NOMO-1 treated with DMSO at 0.1 percent for 48 hours (cell line): ENCODE results near the gene GP5.

Experiments used
- DNase-seq: peaks from one replicate; lab custom pipeline; 2025; ENCODE audit not compliant: unreplicated experiment; lab: John Stamatoyannopoulos, UW

GP5 gene, protein sequence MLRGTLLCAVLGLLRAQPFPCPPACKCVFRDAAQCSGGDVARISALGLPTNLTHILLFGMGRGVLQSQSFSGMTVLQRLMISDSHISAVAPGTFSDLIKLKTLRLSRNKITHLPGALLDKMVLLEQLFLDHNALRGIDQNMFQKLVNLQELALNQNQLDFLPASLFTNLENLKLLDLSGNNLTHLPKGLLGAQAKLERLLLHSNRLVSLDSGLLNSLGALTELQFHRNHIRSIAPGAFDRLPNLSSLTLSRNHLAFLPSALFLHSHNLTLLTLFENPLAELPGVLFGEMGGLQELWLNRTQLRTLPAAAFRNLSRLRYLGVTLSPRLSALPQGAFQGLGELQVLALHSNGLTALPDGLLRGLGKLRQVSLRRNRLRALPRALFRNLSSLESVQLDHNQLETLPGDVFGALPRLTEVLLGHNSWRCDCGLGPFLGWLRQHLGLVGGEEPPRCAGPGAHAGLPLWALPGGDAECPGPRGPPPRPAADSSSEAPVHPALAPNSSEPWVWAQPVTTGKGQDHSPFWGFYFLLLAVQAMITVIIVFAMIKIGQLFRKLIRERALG

DNA sequence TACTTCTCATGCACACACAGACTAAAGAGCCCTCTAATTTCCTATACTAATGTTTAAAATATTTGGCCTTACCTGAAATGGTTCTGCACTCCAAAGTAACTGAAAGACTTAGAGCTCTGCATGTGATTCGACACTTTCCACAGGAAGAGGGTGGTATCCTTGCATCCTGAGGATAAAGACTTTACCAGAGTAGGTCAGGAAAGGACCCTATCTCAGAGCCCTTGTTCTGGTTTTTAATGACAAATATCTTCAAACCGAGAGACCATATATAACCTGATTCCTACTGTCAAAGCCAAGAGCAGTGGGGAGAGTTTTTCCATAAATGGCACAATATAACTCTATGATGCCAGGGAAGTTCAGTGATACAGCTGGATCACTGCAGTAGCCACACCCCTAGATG, at the start of gene GP5:
Gene GP5, minus strand, starts transcription at position 101 of the 400 bp plus-strand sequence. CDS start 984 bp downstream, outside the sequence.
- DNase-seq = no peak

DNA sequence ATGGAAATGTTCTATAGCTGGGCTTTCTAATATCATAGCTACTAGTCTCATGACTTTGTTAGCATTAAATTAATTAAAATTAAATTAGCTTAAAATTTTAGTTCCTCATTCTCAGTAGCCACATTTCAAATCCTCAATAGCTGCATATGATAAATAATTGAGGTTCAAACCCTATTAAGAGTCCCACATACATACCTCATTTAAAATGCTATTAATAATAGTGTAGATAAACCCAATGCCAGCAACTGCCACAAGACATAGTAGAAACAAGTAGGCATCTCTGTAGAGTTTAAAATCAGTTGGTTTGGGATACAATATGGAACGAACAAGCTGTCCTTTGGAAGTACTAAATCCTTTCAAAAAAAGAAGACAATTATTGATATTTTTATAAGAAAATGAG, 48.6 kb upstream of the GP5 start:
- no peak for DNase-seq

DNA sequence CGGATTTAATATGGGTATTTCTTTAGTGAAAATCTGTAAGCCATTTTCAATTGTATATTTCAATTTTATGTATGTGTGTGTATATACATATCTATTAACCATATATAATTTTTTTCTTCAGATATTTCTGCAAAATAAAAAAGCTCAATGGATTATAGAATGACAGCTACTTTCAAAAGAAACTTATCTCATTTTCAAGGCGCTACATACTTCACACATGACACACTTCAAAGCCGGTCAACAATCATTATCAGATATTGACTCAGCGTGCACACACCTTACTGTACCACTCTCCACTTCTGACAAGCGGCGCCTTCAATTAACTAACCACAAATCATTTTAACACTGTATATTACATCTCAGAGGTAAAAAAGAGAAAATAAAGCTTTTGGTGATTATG, 48.1 kb upstream of the GP5 start:
- no peak for DNase-seq

DNA sequence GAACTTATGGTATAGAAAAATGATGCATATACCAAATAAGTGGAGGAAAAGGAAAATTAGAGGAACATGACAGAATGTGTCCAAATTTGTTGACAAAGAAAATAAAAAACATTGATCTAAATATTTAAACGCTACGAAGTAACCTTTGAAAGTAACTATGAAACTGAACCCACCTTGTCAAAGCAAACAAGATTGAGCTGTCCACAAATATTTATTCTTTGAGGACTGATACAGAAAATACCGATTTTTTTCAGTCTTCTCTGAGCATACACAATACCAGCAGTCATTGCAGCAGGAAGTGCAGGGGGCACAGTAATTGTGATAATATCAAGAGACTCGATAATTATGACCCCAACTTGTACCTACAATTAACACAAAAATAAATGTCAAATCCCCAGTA, 47.7 kb upstream of the GP5 start:
- DNase-seq = no peak

DNA sequence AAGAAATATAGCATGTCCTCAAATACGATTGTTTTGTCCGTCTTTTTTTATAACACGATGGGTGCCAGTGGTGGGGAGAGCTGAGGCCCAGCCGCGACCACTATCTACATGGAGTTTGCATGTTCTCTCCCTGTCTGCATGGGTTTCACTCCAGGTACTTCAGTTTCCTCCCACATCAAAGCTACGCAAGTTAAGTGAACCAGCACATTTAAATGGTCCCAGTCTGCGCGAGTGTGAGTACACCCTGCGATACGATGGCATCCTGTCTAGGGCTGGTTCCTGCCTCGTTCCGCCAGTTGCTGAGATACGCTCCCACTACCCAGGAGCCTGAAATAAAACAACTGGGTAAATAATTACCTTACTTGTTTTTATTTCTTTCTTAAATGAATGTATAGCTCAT, 47.1 kb upstream of the GP5 start:
- DNase-seq = no peak

DNA sequence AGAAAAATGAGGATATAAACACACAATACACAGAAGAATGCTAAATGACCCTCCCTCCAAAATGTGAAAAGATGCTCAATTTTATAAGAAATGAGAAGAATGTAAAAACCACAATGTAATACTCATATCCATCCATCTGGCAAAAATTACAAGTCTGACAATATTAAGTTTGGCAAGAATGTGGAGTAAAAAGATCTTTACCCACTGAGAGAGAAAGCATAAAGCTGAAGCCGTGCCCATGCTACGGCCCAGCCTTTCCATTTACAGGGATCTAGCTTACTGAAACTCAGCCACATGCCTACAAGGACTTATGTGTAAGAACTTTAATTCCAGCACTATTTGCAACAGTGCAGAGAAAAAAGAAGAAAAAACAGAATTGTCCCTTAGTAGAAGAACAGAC, 44.8 kb upstream of the GP5 start:
- no peak for DNase-seq

DNA sequence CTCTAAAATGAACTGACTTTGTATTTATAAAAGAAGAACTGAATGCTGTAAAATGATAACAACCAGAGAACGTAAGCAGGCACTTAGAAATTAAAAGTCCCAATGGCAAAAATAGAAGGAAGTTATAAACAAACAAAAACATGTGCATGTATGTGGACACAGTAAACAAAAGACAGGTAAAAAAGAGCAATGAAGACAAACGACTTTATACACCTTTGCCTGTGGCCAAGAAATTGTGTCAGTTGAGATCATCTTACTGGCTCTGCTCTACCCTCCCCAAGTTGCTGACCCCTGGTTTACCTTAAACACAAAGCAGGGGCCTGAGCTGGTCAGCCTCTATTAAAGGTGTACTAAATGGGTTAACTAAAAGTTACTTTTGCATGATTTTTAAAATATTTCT, 41.7 kb upstream of the GP5 start:
- DNase-seq = no peak

DNA sequence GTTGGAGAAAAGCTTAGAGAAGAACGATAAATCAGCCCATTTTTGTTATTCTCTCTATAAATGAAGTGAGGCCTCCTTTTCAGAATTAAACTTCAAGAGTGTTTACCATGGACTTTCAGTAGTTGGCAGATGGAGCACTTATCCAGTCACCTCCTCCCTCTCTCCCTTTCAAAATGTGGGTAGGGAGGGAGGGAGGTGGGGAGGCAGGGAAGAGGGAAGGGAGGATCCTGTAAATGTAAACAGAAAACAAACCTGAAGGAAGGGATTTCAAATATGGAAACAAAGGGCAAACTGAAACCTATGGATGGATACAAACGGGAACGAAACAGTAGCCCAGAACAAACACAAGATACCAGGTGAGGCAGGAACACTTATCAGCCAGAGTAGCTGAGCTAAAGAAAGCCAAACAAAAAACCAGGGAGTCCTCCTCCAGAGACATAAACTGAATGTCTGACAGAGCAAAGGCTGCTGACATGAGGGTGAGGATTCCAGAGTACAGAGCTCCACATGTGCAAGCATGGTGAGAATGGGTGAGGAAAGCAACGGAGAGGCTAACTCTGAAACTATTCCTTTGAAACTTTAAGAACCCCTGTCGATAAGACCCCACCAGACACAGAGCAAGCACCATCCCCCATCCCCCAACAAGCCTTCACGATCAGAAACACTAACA, 41.0 kb upstream of the GP5 start:
- DNase-seq = no peak

DNA sequence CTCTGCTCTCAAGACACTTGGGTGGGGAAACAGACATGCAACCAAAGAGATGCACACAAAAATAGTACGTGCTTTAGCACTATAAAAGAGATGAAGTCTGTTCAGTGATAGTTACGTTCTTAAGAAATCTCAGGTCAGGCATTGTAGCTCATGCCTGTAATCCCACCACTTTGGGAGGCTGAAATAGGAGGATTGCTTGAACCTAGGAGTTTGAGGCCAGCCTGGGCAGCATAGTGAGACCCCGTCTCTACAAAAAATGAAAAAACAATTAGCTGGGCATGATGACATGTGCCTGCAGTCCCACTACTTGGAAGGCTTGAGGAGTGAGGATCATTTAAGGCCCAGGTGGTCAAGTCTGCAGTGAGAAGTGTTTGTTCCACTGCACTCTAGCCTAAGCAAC, 35.4 kb upstream of the GP5 start:
- DNase-seq = no peak

DNA sequence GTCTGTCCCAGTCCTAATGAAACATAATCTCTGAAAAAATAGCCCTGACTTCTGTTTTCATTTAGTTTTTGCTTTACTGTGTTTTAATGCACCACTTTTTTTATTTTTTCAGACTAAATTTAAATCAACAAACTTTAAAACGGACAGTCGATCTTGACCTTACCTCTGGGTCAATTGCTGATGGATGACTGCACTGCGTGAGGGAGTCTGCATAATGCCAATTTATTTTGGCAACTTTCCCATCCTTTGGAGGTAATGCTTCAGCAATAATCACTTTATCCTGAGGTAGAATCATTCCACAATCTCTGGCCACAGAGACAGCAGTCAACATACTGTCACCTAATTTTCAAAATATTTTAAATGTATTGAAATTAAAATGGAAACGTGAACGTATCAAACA, 32.5 kb upstream of the GP5 start:
- no peak for DNase-seq

DNA sequence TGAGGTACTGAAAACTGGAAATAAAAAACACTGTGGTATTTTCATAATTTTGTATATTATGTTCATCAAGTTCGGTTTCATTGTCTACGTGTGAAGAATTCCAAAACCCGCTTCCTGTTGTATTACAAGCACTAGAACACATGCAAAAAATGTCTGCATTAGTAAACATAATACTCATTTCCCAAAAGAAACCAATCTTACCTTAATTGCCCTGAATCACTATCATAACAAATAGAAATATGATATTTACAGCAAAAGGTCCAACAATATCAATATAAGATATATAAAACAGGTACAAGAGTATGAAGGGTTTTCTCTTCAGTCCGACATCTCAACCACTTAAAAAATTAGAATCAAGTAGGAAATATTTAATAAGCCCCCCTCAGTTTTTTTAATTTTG, 26.3 kb upstream of the GP5 start:
- DNase-seq = no peak

DNA sequence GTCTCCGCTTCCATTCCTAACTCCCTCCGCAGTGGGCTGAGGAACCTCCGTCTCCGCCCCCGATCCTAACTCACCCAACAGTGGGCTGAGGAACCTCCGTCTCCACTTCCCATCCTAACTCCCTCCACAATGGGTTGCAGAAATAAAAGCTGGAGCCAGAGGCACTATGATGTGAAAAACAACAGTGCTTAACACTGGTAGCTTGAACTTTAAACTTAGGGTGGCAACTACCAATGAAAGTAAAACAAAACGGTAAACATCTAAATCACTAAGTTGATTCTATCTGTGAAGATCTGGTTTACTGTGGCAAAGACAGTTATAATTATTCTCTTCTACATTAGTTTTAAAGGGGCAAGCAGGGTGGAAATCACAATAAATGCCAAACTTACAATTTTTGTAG, 25.9 kb upstream of the GP5 start:
- DNase-seq = no peak

DNA sequence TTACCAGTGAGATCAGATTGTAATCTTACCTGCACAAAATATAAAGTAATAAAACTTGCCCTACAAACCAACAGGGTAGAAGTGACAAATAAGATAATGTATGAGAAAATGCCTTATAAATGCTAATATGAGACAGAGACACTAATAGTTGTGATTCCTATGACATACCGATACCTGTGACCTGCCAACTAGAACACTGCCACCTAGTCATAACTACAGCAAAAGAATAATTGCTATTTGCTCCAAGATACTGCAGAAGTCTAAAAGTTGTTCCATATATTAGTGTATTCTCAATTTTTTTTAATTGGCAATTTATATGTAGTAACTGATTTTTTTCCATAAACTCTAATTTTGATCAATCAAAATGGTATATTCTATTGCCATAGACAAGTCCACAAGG, 25.3 kb upstream of the GP5 start:
- DNase-seq = no peak

DNA sequence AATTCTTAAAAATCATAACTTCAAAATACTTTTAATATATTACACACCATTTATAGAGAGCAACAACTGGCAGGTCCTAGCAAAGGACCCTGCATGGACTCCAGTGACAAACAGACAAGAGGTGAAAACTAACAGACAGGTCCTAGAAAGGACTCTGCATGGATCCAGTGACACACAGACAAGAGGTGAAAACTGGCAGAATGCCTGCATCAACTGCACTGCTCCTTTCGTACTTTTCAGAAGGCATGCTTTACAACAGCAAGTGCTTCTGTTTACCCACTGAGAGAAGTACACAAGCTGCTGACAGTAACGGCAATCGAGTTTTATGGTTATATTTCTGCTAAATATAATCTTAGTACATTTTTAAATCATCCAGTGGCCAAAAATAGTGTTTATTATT, 24.3 kb upstream of the GP5 start:
- no peak for DNase-seq

DNA sequence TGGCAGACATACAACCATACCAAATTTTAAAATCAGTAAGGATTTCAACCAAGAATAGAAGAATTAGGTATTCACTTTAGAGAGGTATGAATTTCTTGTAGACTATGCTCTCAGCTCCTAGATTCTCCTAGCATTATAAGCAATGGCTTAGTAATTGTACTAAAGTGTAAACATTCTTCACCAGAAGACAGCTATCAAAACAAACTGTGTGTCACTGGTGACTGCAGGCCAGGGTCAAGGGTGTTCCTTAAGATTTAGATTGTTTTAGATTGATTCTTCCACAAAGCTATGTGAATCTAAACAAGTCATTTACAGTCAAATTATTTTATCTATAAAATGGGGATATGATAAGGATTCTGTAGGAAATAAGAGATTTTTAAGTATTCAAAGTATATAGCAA, 23.1 kb upstream of the GP5 start:
- DNase-seq = no peak

DNA sequence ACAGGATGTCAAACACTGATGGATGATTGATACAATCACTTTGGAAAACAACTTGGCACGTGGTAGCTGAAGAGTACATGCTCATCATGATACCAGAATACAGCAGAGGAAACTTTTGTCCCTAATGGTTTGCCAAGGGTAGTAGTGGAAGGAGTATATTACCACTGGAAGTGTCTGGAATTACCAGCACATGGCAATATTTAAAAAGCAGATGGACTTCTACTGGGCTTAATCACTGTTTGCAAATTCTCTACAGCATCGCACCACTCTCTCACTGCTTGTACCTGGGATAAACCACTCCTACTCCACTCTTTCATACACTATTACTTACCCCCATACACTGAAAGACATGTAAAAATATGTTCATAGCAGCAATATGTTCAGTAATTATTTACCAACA, 19.6 kb upstream of the GP5 start:
- no peak for DNase-seq

DNA sequence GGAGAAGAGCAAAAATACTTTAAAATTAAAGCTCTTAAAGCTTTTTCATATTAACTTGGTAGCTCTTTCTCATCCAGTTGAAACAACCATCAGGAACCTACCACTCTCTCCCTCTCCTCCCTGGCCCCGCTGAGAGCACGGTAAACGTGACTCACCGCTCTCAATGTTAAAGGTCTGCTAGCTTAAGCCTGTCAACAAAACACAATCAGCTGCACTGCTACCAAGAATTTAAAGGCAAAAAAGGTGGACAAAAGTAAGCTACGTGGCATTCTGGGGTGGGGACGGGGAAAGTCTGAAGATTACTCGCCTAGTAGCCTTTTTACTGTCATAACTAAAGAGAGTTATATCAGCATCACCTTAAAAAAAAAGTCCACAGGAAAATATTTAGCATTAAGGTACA, 8.4 kb upstream of the GP5 start:
- DNase-seq = no peak

DNA sequence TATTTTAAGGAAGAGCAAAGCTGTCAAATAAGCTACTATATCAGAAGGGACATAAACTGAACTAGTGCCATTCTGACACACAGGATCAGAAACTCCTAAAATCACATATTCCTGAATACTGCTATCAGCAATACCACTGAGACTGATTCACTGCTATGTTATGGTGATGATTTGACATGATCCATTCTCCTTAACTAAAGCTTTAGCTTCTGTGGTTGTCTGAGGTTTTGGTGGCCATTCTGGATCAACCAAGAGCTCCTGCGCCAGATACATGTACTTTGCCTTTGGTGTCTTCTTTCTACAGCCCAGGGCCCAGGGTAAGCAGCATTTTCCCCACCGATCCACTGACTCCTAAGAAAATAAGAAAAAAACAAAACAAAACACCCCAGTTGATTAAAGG, 6.7 kb upstream of the GP5 start:
- DNase-seq = no peak

DNA sequence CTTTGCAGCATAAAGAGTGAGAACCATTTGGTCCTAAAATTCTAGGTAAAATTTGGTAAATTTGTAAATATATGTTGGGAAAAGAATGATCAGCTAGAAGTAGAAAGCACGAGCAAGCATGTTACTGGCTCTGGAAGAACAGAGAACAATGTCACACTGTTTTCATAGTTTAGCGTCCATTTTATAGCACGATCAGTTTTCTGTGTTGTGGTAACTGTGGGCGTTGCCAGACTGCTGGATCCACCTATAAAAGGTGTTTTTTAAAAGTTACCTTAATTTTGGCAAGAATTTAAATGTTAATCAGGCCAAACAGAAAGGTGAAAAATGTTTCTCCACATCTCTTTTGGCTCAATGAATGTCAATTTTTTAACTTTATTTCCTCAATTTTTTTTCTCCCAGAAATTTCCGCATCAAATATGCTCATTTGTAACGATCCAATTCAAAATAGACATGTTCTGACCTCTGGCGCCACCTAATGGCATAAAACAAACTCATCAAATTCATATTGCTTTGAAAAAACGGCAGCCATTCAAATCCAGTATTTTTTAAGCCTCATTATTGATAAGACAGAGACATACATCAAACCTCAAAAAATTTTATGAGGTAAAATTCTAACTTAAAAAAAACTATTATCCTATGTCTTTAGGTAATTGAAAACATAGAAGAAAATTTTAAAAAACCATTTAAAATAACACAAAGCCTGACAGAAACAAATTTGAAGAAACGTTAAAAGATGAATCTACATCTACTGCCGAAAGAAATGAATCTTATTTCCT, 5.5 kb upstream of the GP5 start:
- peak; percentile 45 for DNase-seq

DNA sequence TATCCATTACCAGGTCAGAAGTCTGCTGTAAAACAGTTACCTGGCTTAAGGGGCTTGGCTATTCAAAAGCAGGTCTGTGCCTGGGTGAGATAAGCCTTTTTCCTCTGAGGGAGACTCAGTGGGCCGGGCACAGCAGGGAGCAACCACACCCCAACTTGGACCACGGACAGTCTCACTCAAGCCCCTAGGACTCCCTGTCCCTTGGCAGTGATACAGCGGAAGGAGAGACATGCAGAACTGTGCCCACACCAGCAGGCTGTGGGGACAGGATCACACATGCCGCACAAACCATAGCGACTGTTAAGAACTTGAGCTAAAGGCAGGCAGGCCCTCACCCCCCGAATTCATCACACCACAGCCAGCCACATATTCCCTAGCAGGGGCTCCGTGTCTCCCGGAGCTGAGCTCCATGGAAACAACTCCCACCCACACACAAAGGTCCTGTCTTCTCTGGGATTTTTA, 2.8 kb upstream of the GP5 start:
- no peak for DNase-seq

DNA sequence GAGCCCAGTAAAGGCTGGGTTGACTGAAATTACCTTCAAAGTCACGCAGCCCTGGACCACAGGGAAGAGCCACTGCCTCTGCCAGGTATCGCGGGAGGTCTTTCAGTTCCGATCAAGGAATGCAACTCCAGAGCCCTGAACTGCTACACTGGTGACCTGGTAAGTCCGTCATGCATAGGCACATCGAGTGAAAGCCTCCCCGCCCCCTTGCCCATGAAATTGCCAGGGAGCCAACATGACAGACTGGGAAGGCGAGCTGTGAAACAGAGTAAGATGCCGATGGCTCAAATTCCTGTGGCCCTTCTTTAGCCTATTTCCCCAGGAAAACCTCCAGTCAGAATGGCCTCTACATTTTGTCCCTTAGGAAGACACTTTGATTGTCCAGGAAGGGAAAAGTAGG, 2.3 kb upstream of the GP5 start:
- no peak for DNase-seq
